GM23338 (cell line): ENCODE data around the gene MRPL18. TPM values are rescaled to one million over a fixed set of nuclear protein-coding genes. Genes with fewer than 3 reads are reported as not detected.
A peak's percentile ranks its signal among the peaks of the same experiment; 100 is the strongest.

Source experiments
- ATAC-seq: fragments of 200-7000 bp; cut with Tn5 transposase; 3 replicates; pipeline ENCODE4 v1.9.1; 2020
- DNase-seq: peaks from one replicate; pipeline ENCODE4 v3.0.0-alpha.2; 2015; ENCODE audit warnings: low spot score
- H2AFZ ChIP-seq: fragments of 200-600 bp; sonication (generic); 2 replicates; pipeline ENCODE4 v1.8.0; 2016; ENCODE audit warnings: antibody characterized with exemption, mild to moderate bottlenecking, moderate library complexity
- H3F3A ChIP-seq: fragments of 200-600 bp; sonication (generic); replicated peaks from 2 replicates; pipeline ENCODE4 v1.8.0; 2017; ENCODE audit warnings: antibody characterized with exemption, mixed run types, low read depth
- H3K27ac ChIP-seq: fragments of 200-600 bp; sonication (generic); 2 replicates; pipeline ENCODE4 v1.6.1; 2016; ENCODE audit warnings: low read depth
- H3K27me3 ChIP-seq: fragments of 200-600 bp; sonication (generic); 2 replicates; pipeline ENCODE4 v1.8.0; 2016; ENCODE audit warnings: mild to moderate bottlenecking, mixed run types, moderate library complexity; ENCODE audit not compliant: insufficient read depth
- H3K36me3 ChIP-seq: fragments of 200-600 bp; sonication (generic); 2 replicates; pipeline ENCODE4 v1.8.0; 2016; ENCODE audit warnings: mild to moderate bottlenecking; ENCODE audit not compliant: insufficient read depth
- H3K4me1 ChIP-seq: fragments of 200-600 bp; sonication (generic); 2 replicates; pipeline ENCODE4 v1.8.0; 2016; ENCODE audit warnings: mild to moderate bottlenecking, moderate library complexity; ENCODE audit not compliant: insufficient read depth
- H3K4me2 ChIP-seq: fragments of 200-600 bp; sonication (generic); 2 replicates; pipeline ENCODE4 v1.7.1; 2017; ENCODE audit warnings: mixed run types
- H3K4me3 ChIP-seq: fragments of 200-600 bp; sonication (generic); 2 replicates; pipeline ENCODE4 v1.6.1; 2016; ENCODE audit warnings: mixed run types
- H3K79me2 ChIP-seq: fragments of 200-600 bp; sonication (generic); replicated peaks from 2 replicates; pipeline ENCODE4 v1.8.0; 2017; ENCODE audit warnings: mild to moderate bottlenecking; ENCODE audit not compliant: insufficient read depth
- H3K9me2 ChIP-seq: fragments of 200-600 bp; sonication (generic); 2 replicates; pipeline ENCODE4 v1.8.0; 2017; ENCODE audit not compliant: insufficient read depth
- H4K20me1 ChIP-seq: fragments of 200-600 bp; sonication (generic); replicated peaks from 2 replicates; pipeline ENCODE4 v1.8.0; 2017; ENCODE audit warnings: mild to moderate bottlenecking; ENCODE audit not compliant: insufficient read depth
- H3K27ac Mint-ChIP-seq: 2 replicates; pipeline ENCODE4 v1.8.0; 2020; ENCODE audit warnings: inconsistent platforms, mild to moderate bottlenecking, moderate library complexity, mixed read lengths
- H3K27me3 Mint-ChIP-seq: 3 replicates; pipeline ENCODE4 v1.8.0; 2022; ENCODE audit warnings: low read depth, mild to moderate bottlenecking, moderate library complexity, mixed read lengths, inconsistent platforms; ENCODE audit not compliant: insufficient read depth, poor library complexity
- H3K36me3 Mint-ChIP-seq: 3 replicates; pipeline ENCODE4 v1.8.0; 2021; ENCODE audit warnings: low read depth, mild to moderate bottlenecking, inconsistent platforms, moderate library complexity, mixed read lengths
- H3K4me1 Mint-ChIP-seq: 3 replicates; pipeline ENCODE4 v1.8.0; 2020; ENCODE audit warnings: mild to moderate bottlenecking, inconsistent platforms, mixed read lengths
- H3K4me3 Mint-ChIP-seq: 3 replicates; pipeline ENCODE4 v1.8.0; 2021; ENCODE audit warnings: moderate library complexity, mild to moderate bottlenecking, inconsistent platforms, mixed read lengths
- H3K9me3 Mint-ChIP-seq: 3 replicates; pipeline ENCODE4 v1.8.0; 2020; ENCODE audit warnings: moderate library complexity, mild to moderate bottlenecking, inconsistent platforms, mixed read lengths
- CTCF ChIP-seq, 2 experiments: fragments of 200-600 bp in 1 of 2; sonication (generic) in 1 of 2; conservative IDR thresholded peaks; 2 replicates each; pipeline versions ENCODE4 v1.5.1 to v1.6.1; 2016 to 2017; ENCODE audit warnings: antibody characterized with exemption in 2 of 2, low read depth in 2 of 2, mild to moderate bottlenecking in 2 of 2, moderate library complexity in 1 of 2
- ETS1 ChIP-seq: IDR thresholded peaks from 2 replicates; pipeline ENCODE4 v1.6.1; 2016; ENCODE audit warnings: antibody characterized with exemption
- EZH2phosphoT487 ChIP-seq: fragments of 200-600 bp; sonication (generic); IDR thresholded peaks from one replicate; pipeline ENCODE4 v1.8.1; 2018; ENCODE audit warnings: antibody characterized with exemption; ENCODE audit not compliant: unreplicated experiment
- POLR2AphosphoS5 ChIP-seq: IDR thresholded peaks from 2 replicates; pipeline ENCODE4 v1.6.1; 2016; ENCODE audit warnings: antibody characterized with exemption, low read depth
- REST ChIP-seq: IDR thresholded peaks from one replicate; pipeline ENCODE4 v1.6.1; 2018; ENCODE audit warnings: antibody characterized with exemption; ENCODE audit not compliant: unreplicated experiment
- STAT1 ChIP-seq: IDR thresholded peaks from one replicate; pipeline ENCODE4 v1.6.1; 2016; ENCODE audit warnings: antibody characterized with exemption; ENCODE audit not compliant: unreplicated experiment
- ZNF114 ChIP-seq: fragments of 250-450 bp; sonication (Bioruptor Pico); IDR thresholded peaks from 2 replicates; pipeline ENCODE4 v1.5.0; 2020; ENCODE audit warnings: mild to moderate bottlenecking, moderate library complexity
- polyA plus RNA-seq: library from polyadenylated mRNA; unstranded; fragments of >200 nt; fragmentation: Nextera tagmentation; extraction: Ambion mirVana; gene quantifications from 2 replicates; pipeline ENCODE4 v1.2.1, GENCODE V29; 2016
- total RNA-seq: library from RNA; depleted of rRNA; stranded (reverse); fragments of >200 nt; shearing (Covaris generic); gene quantifications from 2 replicates; pipeline ENCODE4 v1.2.3, GENCODE V29; 2014

The MRPL18 gene
- total and polyA plus RNA-seq, 2 experiments from 2014 or later = 91.4 to 228 TPM

GRCh38 chr6:159772196-159772595, 18.1 kb upstream of the MRPL18 start:
- no peaks in the 10 kb centered on the region for H3K27me3 ChIP-seq
- TF ChIP-seq EZH2phosphoT487 = no peak
- no peak for TF ChIP-seq REST
- TF ChIP-seq ETS1 = no peak
- TF ChIP-seq CTCF (conservative IDR thresholded peaks at IDR 0.05; ENCODE audit: low read depth in 2 of 2) = no peak
- TF ChIP-seq ZNF114 = no peak
- Mint-ChIP-seq H3K4me3 (no peak overlapping the region), H3K27ac (no peak overlapping the region), H3K36me3 (peaks cover 93% of the 10 kb centered on the region), H3K4me1 (no peaks in the 10 kb centered on the region), H3K27me3 (peaks cover 3% of the 10 kb centered on the region), H3K9me3 (peaks cover 6% of the 10 kb centered on the region; the same call in 1 of the 3 replicates)
- no peak overlapping the region for H3K27ac ChIP-seq
- no peak overlapping the region for H3K4me2 ChIP-seq
- H4K20me1 ChIP-seq = peaks cover 21% of the 10 kb centered on the region
- ATAC-seq (no peak), DNase-seq (no peak)
- peaks cover 12% of the 10 kb centered on the region for H3F3A ChIP-seq
- H3K79me2 ChIP-seq = peaks cover 13% of the 10 kb centered on the region
- no peak overlapping the region for H2AFZ ChIP-seq
- H3K9me2 ChIP-seq = no peaks in the 10 kb centered on the region
- H3K4me3 ChIP-seq = no peak overlapping the region
- H3K36me3 ChIP-seq = peaks cover 82% of the 10 kb centered on the region
- no peaks in the 10 kb centered on the region for H3K4me1 ChIP-seq

- H3K27me3 Mint-ChIP-seq = peaks cover 8% of the 10 kb centered on the region
- no peak overlapping the region for H3K27ac Mint-ChIP-seq
- no peak for DNase-seq
- no peak overlapping the region for H3K27ac ChIP-seq
- no peaks in the 10 kb centered on the region for H3K4me1 ChIP-seq
- H3K4me3 Mint-ChIP-seq = no peak overlapping the region
- H3K27me3 ChIP-seq = no peaks in the 10 kb centered on the region
- no peak overlapping the region for H3K4me2 ChIP-seq
- peaks cover 36% of the 10 kb centered on the region for H4K20me1 ChIP-seq
- no peaks in the 10 kb centered on the region for H3K9me3 Mint-ChIP-seq
- H3K4me1 Mint-ChIP-seq = no peaks in the 10 kb centered on the region
- no peak overlapping the region for H2AFZ ChIP-seq
- H3K79me2 ChIP-seq = peaks cover 16% of the 10 kb centered on the region
- H3K9me2 ChIP-seq = no peaks in the 10 kb centered on the region
- no peak overlapping the region for H3K4me3 ChIP-seq
- peaks cover 84% of the 10 kb centered on the region for H3K36me3 ChIP-seq
- TF ChIP-seq POLR2AphosphoS5 (peak; percentile 39), STAT1 (no peak), ETS1 (no peak)
- H3F3A ChIP-seq = peaks cover 29% of the 10 kb centered on the region
- H3K36me3 Mint-ChIP-seq = peaks cover 94% of the 10 kb centered on the region
- ATAC-seq = peak; percentile 20; the same call in 2 of the 3 replicates
These were observed 12.9 kb upstream of the MRPL18 start for GRCh38 chr6:159777240-159777904.
